OCI-LY1 (cell line): ENCODE results near the gene KCNMA1.

ENCODE experiments used
- H2AFZ ChIP-seq: fragments of 200-600 bp; sonication (generic), shearing (Covaris generic); 2 replicates; pipeline ENCODE4 v1.6.0; 2014; ENCODE audit warnings: antibody characterized with exemption, mild to moderate bottlenecking, low read length
- H3F3A ChIP-seq: fragments of 200-600 bp; sonication (generic), shearing (Covaris generic); 2 replicates; pipeline ENCODE4 v1.6.0; 2014; ENCODE audit warnings: mild to moderate bottlenecking, antibody characterized with exemption, low read length, moderate library complexity; ENCODE audit not compliant: insufficient read depth
- H3K27ac ChIP-seq: fragments of 200-600 bp; sonication (generic); 2 replicates; pipeline ENCODE4 v1.5.1; 2014; ENCODE audit warnings: low read length, mixed run types, mild to moderate bottlenecking, low read depth; ENCODE audit not compliant: poor library complexity, severe bottlenecking
- H3K27me3 ChIP-seq: fragments of 200-600 bp; sonication (generic); 2 replicates; pipeline ENCODE4 v1.6.0; 2014; ENCODE audit warnings: antibody characterized with exemption, mild to moderate bottlenecking, low read length, moderate library complexity; ENCODE audit not compliant: insufficient read depth
- H3K36me3 ChIP-seq: fragments of 200-600 bp; sonication (generic); 2 replicates; pipeline ENCODE4 v1.6.1; 2014; ENCODE audit warnings: mild to moderate bottlenecking, antibody characterized with exemption, low read length, moderate library complexity, mixed read lengths; ENCODE audit not compliant: insufficient read depth
- H3K4me1 ChIP-seq: fragments of 200-600 bp; sonication (generic); 2 replicates; pipeline ENCODE4 v1.5.1; 2014; ENCODE audit warnings: mild to moderate bottlenecking, low read length, moderate library complexity; ENCODE audit not compliant: insufficient read depth, severe bottlenecking
- H3K4me2 ChIP-seq: fragments of 200-600 bp; sonication (generic), shearing (Covaris generic); 2 replicates; pipeline ENCODE4 v1.6.1; 2014; ENCODE audit warnings: low read length
- H3K4me3 ChIP-seq: fragments of 200-600 bp; sonication (generic); 2 replicates; pipeline ENCODE4 v1.5.1; 2014; ENCODE audit warnings: low read length, low read depth, mild to moderate bottlenecking, mixed read lengths; ENCODE audit not compliant: poor library complexity, severe bottlenecking
- H3K79me2 ChIP-seq: fragments of 200-600 bp; shearing (Covaris generic); 2 replicates; pipeline ENCODE4 v1.6.1; 2016; ENCODE audit warnings: mixed run types, low read length, mixed read lengths; ENCODE audit not compliant: insufficient read depth
- H3K9ac ChIP-seq: fragments of 200-600 bp; sonication (generic), shearing (Covaris generic); 2 replicates; pipeline ENCODE4 v1.6.1; 2014; ENCODE audit warnings: mild to moderate bottlenecking, low read length, mixed read lengths
- H3K9me2 ChIP-seq: fragments of 200-600 bp; sonication (generic), shearing (Covaris generic); 2 replicates; pipeline ENCODE4 v1.6.1; 2014; ENCODE audit warnings: low read depth, mild to moderate bottlenecking, low read length, mixed read lengths
- H3K9me3 ChIP-seq: fragments of 200-600 bp; shearing (Covaris generic); 2 replicates; pipeline ENCODE4 v1.6.1; 2014; ENCODE audit warnings: low read length, mixed read lengths
- H4K20me1 ChIP-seq: fragments of 200-600 bp; sonication (generic), shearing (Covaris generic); 2 replicates; pipeline ENCODE4 v1.6.0; 2016; ENCODE audit warnings: mild to moderate bottlenecking, low read length; ENCODE audit not compliant: insufficient read depth
- EZH2 ChIP-seq: fragments of 200-600 bp; sonication (generic), shearing (Covaris generic); IDR thresholded peaks from 2 replicates; pipeline ENCODE4 v1.8.0; 2017; ENCODE audit warnings: borderline replicate concordance, mixed run types, mild to moderate bottlenecking, antibody characterized with exemption, low read length, moderate library complexity, mixed read lengths
- TF ChIP-seq, protein P1 (sequence below): fragments of 200-600 bp; sonication (generic), shearing (Covaris generic); IDR thresholded peaks from 2 replicates; pipeline ENCODE4 v1.5.1; 2017; ENCODE audit warnings: mild to moderate bottlenecking, antibody characterized with exemption, low read length, moderate library complexity, mixed read lengths

The KCNMA1 gene

DNA sequence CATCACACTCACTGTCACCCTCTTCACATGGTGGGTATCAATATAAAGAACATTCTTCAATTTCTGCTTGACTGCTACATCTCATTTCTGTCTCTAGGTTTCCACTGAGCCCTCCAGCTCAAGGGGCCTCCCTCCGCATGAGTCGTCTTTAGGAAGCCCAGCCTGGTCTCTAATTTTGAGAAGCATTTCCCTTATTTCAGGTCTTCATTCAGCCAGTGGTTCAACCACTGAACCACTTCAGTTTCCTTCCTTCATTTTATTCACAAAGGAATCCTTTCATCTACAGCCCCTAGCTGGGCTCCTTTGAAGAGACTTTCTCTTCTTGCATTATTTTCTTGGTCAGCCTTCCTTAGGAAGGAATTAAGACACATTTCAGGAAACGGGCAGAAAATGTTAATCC lies 257.4 kb downstream of the KCNMA1 start:
- H4K20me1 ChIP-seq: no peaks in the 10 kb centered on the region
- TF ChIP-seq EZH2: no peak
- TF ChIP-seq, protein P1, sequence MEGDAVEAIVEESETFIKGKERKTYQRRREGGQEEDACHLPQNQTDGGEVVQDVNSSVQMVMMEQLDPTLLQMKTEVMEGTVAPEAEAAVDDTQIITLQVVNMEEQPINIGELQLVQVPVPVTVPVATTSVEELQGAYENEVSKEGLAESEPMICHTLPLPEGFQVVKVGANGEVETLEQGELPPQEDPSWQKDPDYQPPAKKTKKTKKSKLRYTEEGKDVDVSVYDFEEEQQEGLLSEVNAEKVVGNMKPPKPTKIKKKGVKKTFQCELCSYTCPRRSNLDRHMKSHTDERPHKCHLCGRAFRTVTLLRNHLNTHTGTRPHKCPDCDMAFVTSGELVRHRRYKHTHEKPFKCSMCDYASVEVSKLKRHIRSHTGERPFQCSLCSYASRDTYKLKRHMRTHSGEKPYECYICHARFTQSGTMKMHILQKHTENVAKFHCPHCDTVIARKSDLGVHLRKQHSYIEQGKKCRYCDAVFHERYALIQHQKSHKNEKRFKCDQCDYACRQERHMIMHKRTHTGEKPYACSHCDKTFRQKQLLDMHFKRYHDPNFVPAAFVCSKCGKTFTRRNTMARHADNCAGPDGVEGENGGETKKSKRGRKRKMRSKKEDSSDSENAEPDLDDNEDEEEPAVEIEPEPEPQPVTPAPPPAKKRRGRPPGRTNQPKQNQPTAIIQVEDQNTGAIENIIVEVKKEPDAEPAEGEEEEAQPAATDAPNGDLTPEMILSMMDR: no peak
- no peaks in the 10 kb centered on the region for H3K4me1 ChIP-seq
- H3K9me3 ChIP-seq: no peaks in the 10 kb centered on the region
- no peak overlapping the region for H3K9ac ChIP-seq
- no peaks in the 10 kb centered on the region for H3F3A ChIP-seq
- no peaks in the 10 kb centered on the region for H3K79me2 ChIP-seq
- H2AFZ ChIP-seq: no peak overlapping the region
- H3K36me3 ChIP-seq: no peaks in the 10 kb centered on the region
- H3K9me2 ChIP-seq: no peaks in the 10 kb centered on the region
- H3K4me3 ChIP-seq: no peak overlapping the region
- H3K27me3 ChIP-seq: no peaks in the 10 kb centered on the region
- no peak overlapping the region for H3K27ac ChIP-seq
- H3K4me2 ChIP-seq: no peak overlapping the region

DNA sequence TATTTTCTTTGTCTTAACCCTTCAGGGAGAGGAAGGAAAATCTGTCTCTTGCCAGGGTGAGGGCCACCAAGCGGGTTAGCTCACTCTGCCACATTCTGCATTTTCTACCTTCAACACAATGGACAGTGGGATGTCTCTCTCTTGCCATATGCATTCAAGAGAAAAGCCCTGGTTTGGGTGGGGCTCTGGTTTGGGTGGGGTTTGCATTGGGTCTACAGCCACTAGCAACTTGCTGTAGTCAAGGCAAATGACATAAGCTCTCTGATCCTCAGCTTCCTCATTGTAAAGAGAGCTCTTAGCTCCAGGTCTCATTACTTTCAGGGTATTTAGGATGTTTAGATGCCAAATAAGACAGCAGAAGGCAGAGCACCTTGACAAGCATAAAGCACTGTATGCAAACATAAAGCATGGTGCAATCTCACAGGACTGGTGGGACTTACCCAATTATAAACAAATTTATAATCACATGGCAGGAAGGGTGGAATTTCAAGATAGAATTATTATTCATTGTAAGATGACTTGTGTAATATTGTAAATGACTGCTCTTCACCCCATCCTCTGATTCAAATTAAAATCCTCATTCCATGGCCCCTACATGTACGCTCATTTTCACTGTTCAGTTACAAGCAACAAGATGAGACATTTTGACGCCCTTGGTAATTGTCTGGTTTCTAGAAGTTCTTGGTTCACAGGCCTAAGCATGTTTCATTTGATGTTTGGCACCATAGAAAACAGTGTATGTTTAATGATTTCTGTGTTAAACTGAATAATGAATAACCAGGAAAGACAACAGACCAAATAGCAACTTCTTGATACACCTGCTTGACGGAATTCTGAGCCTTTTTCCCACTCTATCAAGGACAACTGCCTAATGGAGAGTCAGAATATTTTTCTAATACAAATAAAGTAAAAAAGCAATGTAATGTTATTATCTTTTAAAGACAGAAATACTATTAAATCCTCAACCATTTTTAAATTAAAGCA lies 258.9 kb downstream of the KCNMA1 start:
- Histone ChIP-seq H3K36me3 (no peaks in the 10 kb centered on the region), H3K79me2 (no peaks in the 10 kb centered on the region), H3K9me3 (no peaks in the 10 kb centered on the region), H4K20me1 (no peaks in the 10 kb centered on the region), H3K4me1 (no peaks in the 10 kb centered on the region), H3K4me3 (no peak overlapping the region), H3K9me2 (no peaks in the 10 kb centered on the region), H3K9ac (no peak overlapping the region), H3K27ac (no peak overlapping the region), H3F3A (no peaks in the 10 kb centered on the region), H3K27me3 (no peaks in the 10 kb centered on the region), H2AFZ (no peak overlapping the region), H3K4me2 (no peak overlapping the region)
- TF ChIP-seq, protein P1: no peak

DNA sequence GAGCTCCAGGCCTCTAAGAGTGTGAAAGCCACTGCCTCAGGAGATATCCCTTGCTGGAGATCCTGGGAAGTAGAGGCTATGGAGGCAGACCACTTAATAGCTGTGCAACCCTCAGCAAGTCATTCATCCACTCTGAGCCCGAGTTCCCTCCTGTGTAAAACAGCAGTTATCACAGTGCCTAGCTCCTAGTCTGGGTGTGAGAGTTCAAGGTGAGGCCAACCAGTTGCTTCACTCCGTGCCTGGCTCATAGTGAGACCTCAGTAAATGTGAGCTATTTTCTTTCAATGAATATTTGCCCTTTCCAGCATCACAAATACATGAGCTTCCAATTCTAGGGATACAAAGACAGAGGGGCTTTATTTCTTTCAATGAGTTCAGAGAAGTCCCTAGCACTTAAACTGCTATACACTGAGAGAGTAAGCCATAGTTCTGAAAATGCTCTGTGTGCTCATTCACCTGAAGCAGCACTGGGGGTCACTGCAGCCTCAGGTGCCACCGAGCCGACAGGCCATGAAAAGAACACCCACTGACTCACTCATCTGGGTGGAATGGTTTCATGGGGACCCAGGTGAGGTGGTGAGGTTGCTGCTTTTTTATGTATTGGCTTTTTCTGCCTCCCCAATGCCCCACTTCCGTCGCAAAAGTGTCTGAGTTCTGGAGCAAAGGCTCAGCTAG lies 259.8 kb downstream of the KCNMA1 start:
- H3K4me3 ChIP-seq: no peak overlapping the region
- H3K9me3 ChIP-seq: no peaks in the 10 kb centered on the region
- TF ChIP-seq, protein P1: no peak
- no peak for TF ChIP-seq EZH2
- H3K36me3 ChIP-seq: no peaks in the 10 kb centered on the region
- no peaks in the 10 kb centered on the region for H3K27me3 ChIP-seq
- no peak overlapping the region for H3K27ac ChIP-seq
- H3K79me2 ChIP-seq: no peaks in the 10 kb centered on the region
- no peaks in the 10 kb centered on the region for H3F3A ChIP-seq
- no peaks in the 10 kb centered on the region for H4K20me1 ChIP-seq
- H2AFZ ChIP-seq: no peak overlapping the region
- H3K4me1 ChIP-seq: no peaks in the 10 kb centered on the region
- H3K9ac ChIP-seq: no peak overlapping the region
- no peaks in the 10 kb centered on the region for H3K9me2 ChIP-seq
- H3K4me2 ChIP-seq: no peak overlapping the region
